Measurements from ENCODE around the gene COQ4.

DNA sequence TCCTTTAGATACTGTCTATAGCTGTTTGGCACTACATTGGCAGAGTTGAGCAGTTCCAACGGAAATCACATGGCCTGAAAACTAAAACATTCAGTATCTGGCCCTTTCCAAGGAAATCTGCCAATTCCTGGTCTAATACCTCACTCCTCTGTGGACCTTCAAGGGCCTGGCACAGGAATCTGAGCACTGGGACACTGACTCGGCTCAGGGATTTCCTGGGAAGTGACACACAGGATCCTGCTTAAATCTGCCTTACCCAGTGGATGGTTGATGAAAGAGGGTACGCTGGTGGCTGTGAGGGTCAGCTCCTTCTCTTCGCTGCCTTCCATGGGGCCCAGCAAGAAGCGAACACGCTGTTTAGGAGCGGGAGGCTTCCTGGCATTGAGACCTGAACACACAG lies 1.3 kb upstream of the COQ4 start:
- TF ChIP-seq POLR2A (IDR thresholded peaks at IDR 0.05) = no peak
- TF ChIP-seq, protein P1, sequence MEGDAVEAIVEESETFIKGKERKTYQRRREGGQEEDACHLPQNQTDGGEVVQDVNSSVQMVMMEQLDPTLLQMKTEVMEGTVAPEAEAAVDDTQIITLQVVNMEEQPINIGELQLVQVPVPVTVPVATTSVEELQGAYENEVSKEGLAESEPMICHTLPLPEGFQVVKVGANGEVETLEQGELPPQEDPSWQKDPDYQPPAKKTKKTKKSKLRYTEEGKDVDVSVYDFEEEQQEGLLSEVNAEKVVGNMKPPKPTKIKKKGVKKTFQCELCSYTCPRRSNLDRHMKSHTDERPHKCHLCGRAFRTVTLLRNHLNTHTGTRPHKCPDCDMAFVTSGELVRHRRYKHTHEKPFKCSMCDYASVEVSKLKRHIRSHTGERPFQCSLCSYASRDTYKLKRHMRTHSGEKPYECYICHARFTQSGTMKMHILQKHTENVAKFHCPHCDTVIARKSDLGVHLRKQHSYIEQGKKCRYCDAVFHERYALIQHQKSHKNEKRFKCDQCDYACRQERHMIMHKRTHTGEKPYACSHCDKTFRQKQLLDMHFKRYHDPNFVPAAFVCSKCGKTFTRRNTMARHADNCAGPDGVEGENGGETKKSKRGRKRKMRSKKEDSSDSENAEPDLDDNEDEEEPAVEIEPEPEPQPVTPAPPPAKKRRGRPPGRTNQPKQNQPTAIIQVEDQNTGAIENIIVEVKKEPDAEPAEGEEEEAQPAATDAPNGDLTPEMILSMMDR (IDR thresholded peaks at IDR 0.05) = no peak
